ENCODE data around the gene CDKAL1.
A peak's percentile ranks its signal among the peaks of the same experiment; 100 is the strongest.

The CDKAL1 gene

DNA sequence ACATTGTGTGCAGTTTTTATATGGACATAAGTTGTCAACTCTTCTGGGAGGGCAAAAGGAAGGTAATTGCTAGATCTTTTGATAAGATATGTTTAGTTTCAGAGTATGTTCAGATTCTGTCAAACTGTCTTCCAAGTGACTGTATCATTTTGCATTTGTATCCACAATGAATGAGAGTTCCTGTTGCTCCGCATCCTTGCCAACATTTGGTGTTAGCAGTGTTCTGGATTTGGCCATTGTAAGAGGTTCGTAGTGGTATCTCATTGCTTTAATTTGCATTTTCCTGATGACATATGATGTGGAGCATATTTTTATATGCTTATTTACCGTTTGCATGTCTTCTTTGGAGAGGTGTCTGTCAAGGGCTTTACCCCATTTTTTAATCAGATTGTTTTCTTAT, 150.2 kb downstream of the CDKAL1 start:
- DNase-seq: no peak

DNA sequence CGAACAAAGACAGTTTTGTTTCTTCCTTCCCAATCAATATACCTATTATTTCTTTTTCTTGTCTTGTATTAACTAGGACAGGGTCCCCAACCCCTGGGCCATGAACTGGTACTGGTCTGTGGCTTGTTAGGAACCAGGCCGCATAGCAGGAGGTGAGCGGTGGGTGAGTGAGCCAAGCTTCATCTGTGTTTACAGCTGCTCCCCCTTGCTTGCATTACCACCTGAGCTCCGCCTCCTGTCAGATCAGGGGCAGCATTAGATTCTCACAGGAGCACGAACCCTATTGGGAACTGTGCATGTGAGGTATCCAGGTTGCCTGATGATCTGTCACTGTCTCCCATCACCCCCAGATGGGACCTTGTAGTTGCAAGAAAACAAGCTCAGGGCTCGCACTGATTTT, 151.9 kb downstream of the CDKAL1 start:
- DNase-seq: no peak

DNA sequence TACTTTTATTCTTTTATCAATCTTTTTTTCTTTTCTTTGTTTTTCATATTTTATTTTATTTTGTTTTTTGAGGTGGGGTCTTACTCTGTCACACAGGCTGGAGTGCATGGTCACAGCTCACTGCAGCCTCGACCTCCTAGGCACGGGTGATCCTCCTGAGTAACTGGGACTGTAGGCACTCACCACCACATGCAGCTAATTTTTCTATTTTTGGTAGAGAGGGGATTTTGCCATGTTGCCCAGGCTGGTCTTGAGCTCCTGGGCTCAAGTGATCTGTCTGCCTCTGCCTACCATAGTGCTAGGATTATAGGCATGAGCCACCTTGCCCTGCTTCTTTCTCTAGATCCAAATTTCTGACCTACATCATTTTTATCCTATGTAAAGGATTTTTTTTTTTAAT, 153.2 kb downstream of the CDKAL1 start:
- no peak for DNase-seq

DNA sequence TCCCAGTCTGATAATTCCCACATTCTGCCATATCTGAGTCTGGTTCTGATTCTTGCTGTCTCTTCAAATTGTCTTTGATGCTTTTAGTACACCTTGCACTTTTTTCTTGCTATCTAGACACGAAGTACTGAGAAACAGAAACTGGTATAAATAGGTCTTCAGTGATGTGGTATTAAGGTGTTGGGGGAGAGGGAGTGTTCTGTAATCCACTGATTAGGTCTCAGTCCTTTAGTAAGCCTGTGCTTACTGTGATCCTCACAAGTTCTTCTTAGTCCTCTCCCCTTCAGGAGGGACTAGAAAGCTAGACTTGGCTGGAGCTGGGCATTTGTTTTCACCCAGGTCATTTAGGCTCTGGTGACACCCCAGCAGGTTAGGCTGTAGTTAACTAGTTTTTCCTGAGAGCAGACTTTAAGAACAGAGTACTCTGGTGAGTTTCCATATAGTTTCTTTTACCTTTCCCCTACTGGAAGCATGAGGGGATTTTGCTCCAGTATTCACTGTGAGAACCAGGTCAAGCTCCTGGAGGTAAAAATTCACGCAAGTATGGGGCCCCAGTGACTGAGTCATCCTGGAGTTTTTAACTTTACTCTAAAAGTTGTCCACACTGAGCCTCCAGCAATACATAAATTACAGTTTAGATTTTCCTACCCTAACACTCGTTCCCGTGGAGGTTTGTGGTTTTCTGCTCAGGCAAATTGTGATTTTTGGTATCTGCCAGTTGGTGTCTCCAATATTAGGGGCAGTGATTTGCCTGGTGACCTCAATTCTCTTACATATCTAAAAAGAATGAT, 154.6 kb downstream of the CDKAL1 start:
- peak in 1 of 2 donors; percentile 4 for DNase-seq

DNA sequence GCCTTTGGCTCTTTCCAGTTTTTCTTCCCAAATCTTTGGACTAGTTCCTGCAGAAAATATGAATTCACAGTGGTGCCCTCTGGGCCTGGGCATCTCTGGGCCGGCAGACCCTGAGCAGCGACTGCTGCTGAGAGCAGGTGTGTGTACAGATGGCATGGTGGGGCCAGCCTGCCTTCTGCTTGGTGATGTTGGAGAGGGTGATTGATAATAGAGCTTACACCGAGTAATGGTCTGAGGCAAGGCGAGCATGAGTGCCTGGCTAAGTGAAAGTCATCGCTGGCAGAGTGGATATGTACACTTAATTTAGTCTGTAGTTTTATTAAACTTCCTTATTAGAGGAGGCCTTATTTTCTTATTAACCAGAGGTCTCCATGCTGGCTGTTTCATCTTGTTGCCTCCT, 156.9 kb downstream of the CDKAL1 start:
- no peak for DNase-seq

DNA sequence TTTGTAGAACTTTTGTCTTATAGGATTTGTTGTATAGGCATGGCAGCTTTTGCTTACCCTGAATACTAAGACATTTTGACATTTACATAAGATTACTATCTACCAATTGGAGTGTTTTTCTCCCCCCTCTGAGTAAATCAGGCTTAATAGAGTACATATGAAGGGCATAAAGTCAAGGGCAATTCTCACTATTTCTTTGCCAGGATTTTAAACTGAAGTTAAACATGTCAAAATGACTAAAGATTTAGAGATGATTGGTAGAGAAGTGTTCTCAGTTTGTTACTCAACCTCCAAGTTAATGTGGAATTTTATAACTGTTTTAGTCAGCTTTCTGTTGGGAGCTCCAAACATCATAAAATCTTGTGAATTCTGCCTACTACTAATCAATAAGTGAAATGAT, 157.8 kb downstream of the CDKAL1 start:
- DNase-seq: no peak

DNA sequence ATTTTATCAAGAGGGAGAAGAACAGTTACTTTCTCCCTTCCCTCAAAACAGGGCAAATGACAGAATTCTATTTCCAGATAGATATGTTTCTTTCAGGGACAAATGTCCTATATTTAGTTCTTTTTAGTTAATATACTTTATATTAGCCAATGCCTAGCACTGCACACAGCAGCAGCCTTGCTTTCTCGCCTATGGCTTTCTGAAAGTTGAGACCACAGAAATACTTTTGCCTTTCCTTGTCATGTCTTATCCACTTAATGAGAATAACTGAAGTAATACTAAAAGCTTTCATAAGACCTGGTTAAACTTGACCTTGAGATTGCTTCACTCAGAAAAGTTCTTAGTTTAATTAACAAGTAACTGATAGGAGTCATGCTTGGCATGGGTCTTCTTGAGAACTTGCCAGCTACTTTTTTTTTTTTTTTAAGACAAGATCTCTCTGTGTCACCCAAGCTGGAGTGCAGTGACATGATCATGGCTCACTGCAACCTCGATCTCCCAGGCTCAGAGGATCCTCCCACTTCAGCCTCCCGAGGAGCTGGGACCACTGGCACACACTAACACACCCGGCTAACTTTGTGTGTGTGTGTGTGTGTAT, 159.3 kb downstream of the CDKAL1 start:
- no peak for DNase-seq

DNA sequence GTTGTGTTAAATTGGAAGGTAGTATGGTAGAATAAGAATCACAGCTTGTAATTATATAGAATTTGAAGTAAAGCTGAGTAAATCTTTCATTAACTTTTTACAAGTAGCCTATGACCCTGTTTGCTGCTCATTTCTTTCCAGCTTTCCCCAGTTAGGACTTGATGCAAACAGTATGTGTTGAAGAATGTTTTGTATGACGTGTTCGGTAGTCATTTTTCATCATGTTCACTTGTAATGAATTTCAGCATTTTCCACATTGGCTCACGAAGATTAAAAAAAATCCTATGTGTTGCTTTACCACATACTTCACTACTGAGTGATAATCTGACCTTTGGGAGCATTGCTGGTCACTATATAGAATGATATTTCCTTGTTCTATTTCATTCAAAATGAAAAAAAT, 162.4 kb downstream of the CDKAL1 start:
- no peak for DNase-seq

DNA sequence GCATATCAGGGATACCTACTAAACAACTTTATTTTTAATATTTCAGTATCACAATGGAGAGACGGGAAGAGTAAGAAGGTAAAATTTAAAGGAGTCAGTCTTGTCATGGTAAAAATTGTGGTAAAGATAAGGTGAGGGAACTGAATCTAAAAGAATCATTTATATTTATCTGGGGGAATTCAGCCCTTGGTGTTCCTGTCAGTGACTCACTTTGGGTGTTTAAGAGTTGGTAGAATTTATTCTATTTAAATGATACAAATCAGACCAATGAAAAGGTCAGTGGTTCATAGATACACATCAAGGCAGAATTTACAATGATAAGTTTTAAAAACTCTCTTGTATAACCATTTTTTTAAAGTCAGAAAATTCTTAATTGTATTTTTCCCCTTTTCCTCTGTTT, 164.4 kb downstream of the CDKAL1 start:
- no peak for DNase-seq

DNA sequence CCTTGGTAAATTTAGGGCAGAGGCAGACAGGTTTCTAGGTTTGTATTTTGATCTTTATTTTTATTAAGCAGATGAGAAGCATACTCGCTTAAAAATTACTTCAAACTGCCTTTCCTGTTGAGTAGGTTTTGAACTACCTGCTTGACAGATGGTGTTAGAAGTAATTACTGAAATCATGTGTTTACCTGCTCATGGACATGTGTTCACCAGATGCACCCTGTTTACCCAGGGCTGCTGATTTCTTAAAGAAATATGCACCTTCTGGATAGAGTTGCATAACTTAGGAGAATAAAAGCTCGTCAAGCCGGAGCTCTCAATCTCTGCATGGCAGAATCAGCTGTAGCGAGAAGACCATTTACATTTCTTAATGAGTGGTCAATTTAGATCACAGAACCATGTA, 165.1 kb downstream of the CDKAL1 start:
- DNase-seq: no peak

DNA sequence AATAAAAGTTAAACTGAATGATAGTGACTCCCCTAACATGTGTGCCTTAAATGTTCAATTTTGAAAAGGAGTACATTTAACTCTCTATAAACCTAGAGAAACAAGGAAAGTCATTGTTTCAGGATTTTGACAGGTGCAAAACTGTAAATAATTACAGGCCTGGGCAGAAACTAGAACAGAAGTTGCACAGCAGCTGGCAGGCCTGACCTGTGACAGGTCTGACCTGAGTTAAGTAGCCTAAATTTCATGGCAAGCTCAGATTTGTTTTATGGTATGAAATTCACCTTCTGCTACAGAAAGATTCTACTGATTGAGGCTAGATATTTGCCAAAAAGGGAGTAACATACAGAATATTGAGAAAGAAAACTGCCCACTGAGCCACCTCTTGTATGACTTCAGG, 166.1 kb downstream of the CDKAL1 start:
- no peak for DNase-seq

DNA sequence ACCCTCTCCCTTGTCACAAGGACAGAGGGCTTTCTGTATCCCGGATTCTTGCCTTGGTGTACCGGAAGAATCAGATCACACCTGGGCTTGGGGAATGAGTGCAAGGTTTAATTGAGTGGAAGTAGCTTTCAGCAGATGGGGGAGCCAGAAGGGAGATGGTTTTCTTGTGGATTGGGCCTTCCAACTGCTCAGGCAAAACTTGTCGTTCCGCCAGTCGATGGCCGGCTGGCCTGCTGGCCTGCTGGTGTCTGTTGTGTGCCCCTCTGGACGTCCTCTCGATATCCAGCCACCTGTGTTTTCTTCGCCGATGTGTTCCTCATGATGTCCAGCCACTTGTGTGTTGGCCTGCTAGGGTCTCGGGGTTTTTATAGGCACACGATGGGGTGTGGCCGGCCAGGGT, 168.1 kb downstream of the CDKAL1 start:
- no peak for DNase-seq

DNA sequence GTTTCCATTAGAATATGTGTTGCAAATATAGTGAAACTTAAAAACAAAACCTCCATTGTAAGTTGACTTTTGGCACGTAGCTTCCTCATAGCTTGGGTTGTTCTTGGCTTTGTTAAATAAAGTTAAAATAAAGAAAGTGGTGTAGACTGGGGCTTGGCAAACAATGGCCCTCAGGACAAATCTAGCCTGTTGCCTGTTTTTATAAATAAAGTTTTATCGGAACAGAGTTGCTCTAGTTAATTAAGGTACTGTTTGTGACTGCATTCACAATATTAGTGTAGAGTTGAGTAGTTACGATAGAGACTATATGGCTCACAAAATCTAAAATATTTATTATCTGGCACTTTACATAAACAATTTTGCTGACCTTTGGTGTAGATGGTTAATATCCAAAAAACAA, 168.8 kb downstream of the CDKAL1 start:
- DNase-seq: no peak

DNA sequence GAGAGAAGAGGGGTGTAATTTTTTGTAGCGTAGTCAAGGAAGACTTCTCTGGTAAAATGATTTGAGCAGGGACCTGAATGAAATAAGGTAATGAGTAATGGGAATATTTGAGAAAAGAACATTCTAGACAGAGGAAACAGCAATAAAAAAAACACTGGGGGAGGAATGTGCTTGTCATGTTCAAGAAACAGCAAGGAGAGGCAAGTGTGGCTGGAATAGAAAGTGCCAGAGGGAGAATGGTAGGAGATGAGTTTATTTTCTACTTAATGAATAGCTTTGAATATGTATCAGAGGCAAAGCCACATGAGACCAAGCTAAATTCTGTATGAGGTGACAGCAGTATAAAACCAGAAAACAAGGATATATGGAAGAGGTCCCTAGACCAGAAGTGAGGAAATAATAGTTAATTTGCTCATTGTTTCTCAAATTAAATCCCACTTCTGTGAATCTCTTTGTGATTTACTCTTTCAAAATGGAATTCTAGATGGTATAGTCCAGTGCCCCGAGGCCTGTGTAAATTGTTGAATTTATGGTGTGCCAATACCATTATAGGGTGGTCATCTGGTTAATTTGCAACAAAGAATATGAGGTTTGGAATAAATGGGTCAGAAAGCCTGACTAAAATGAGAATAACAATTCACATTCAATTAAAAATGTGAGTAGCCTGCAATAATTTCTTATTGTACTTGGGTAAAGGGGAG, 170.2 kb downstream of the CDKAL1 start:
- DNase-seq: no peak

DNA sequence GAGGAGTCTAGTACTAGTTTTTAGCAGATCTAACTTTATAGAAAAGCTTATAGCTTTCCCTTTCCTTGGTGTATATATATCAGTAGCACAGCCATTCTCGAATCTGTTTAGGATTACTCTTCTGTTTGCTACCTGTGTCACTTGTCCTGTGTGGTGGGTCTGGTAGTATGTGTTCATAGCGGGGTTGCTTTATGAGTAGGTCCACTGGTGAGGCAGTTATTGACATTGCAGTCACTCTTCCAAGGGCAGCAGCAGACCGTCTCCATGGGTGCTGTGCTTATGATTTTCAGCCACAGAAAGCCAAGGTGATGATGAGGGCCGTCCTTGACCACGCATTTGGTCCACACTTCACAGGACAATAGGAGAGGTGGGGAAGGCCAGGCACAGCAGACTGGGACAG, 171.5 kb downstream of the CDKAL1 start:
- DNase-seq: no peak

DNA sequence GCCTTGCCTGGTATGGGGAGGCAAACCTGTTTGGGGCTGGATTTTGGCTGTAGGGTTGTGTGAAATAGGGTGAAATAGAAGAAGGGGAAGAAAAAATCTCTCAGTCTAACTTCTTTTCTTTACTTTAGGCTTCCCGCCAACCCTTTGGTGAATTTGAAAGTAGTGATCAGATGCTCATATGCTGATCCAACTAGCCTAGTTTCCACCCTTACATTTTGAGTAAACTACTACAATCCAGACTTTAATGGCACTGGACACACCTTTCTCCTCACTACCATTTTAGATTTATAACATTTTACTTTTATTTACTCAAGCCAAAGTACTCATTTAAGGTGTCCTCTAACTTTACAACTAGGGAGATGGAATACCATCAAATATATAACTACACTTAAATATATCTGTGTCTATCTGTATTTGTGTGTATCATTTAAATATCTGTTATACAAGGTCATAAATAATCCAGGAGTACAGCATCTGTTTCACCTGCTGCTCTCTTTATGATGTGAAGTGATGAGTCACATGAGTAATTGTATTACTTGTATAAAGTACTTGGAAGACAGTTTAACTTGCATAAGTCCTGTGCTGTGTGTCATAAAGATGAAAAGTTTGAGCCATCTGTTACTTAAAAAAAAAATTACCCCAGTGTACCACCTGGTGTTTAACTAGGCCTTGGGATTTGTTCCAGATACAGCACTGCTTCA, 172.1 kb downstream of the CDKAL1 start:
- DNase-seq: no peak

DNA sequence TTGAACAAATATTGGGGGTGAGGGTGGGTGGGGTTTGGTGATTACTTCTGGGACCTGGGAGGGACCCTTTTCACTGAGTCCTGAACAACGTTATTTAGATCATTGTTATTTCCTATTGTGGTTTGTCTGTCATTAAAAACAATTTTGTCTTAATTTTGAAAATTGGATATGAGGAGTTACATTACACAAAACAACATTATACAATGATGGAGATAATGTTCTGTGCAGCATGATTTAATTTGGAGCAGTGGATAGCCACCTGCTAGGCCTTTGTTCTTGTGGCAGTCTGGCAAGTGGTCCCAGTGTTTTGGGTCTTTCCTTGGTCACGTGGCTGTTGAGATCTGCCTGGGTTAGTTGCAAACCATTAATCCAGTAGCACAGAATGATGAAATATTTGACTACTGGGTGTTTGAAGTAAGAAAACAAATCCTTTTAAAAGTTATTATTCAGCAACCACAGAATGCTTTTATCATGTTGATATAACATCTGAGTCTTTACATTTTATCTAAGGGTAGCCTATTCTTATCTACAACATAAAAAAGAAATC, 172.8 kb downstream of the CDKAL1 start:
- DNase-seq: no peak

DNA sequence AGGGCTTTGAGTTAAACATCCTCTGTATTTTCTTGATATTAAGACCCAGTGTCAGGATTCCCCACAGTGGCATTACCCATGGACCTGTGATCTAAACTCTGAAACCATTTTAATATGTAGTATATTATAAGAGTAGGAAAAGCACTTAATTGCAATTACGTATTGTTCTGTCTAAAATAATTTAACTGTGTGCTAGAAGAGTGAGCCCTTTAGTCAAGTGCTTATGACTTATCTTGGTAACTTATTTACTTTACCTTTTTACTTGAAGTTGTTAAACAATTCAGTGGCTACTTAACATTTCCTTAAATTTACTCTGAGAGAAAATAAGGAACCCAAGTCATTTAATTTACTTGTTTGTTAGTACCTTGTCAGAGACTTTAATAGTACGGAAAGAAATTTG, 173.6 kb downstream of the CDKAL1 start:
- no peak for DNase-seq

DNA sequence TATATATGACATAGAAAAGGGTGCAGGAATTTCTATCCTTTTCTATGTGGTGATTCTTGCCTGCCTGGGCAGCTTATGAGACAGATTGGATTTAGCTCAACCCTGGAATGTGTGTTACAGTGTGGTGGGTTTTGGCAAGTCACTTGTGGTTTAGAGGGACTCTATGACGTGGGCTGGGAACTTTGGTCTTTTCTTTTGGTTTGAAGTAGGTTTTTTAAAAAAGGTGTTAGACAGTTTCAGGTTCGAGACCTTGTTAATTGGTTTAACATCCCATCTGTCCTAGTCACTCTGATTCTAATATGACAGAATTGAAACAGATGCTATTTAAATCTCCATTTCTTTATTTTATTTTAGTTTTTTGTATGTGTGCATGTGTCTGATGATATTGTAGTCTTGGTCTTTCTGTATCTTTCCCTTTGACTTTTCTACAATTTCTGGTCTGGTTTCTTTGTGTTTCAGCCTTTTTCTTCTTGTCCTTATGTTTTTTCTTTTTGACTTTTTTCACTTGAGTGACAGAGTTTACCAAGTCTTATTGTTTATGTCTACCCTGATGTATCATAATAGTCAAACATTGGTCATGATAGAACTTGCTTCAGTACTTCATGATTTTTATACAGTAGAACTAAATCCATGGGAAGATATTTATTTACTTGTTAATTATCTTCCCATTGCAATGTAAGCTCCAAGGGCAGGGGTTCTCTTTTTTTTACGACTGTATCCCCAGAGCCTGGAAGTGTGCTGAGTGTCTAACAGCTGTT, 174.3 kb downstream of the CDKAL1 start:
- peak in 1 of 2 donors; percentile 18 for DNase-seq

DNA sequence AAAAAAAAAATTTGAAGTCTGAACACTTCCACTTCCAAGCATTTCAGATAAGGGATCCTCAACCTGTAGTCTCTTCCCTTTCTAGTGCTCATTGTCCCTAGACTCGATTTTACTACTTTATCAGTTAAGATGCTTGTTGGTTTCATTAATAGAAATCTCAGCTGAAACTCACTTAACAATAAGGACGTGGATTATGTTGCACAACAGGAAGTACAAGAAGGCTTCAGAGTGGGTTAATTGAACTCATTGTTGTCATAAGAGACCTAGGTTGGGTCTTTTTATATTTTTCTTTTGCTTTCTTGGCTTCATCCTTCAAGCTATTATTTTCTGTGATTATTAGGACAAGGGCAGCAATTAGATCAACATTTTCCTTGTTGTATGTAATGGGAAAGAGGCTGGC, 175.2 kb downstream of the CDKAL1 start:
- no peak for DNase-seq

DNA sequence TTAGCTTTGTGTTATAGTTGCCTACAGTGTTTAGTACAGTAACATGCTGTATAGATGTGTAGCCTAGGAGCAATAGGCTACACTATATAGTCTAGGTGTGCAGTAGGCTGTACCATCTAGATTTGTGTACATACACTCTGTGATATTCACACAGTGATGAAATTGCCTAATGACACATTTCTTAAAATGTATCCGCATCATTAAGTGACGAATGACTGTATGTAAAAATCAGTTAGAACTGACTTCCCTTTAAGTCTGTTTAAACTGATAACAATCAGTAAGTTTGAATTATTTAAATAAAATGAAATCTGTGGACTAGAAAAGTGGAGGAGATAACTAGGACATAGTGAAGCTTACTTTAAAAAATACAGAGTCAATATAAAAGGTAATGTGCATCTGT, 176.1 kb downstream of the CDKAL1 start:
- DNase-seq: no peak

DNA sequence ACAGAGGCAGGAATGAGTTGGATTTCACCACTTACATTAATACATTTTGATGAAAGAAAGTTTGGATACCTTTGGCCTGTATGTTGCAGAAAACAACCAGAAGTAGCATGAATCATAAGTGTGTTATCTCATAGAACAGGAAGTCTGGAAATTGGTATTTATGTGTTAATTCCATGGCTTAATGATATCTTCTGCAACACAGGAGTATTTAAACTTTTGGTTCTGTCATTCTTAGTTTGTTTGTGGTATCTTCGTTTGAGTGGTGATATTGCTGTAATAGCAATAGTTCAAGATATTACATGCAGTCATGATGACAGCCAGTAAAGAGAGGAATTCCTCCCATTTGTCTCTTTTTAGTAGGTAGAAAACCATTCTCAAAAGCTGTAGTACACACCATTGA, 177.3 kb downstream of the CDKAL1 start:
- DNase-seq: no peak

DNA sequence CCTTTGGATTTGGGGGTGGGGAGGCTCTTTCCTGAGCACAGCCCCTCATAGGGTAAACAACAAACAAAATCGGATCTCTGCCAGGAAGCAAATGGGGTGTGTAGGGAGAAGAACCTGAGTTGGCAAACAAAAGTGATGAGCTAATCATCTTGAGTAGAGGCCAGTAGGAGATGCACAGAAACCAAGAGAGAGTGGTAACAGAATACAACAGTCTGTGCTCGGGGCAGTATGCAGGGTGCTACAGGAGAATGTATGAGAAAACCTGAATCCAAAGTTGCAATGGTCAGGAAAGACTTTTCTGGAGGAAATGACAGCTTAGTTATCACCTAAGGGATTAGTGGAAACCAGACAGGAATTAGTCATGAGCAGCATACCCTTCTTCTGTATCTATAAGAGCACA, 177.8 kb downstream of the CDKAL1 start:
- DNase-seq: no peak

Measured in CD4-positive, alpha-beta T cell treated with Interleukin-4 for 1 hour (primary cell).